PC-3 (cell line): ENCODE results near the gene MZT2B. TPM values are rescaled to one million over a fixed set of nuclear protein-coding genes. Genes with fewer than 3 reads are reported as not detected.
"Not testable (repeated sequence)": the region's sequence is repeated elsewhere in the genome, so short reads cannot be mapped to it uniquely, and the experiment has no call there.

Source experiments
- ATAC-seq: fragments of 200-7000 bp; cut with Tn5 transposase; 2 replicates; pipeline ENCODE4 v1.9.1; 2020; ENCODE audit warnings: mild to moderate bottlenecking, moderate library complexity
- BruUV-seq: library from RNA; stranded (reverse); fragments of 400-500 nt; replicated peaks from 2 replicates; lab custom pipeline; 2021; lab: Mats Ljungman, UMichigan
- CTCF ChIA-PET: fragments of 300-600 bp; sonication (Branson Sonifier 250); formaldehyde crosslinking; loops from one replicate; lab custom pipeline; 2022; ENCODE audit warnings: antibody characterized with exemption; lab: Charles Lee
- POLR2A ChIA-PET: fragments of 300-600 bp; sonication (Branson Sonifier 250); formaldehyde crosslinking; loops from one replicate; lab custom pipeline; 2022; ENCODE audit warnings: antibody characterized with exemption; ENCODE audit not compliant: unreplicated experiment; lab: Charles Lee
- DNase-seq: peaks from one replicate; pipeline ENCODE4 v3.0.0-alpha.2; 2015
- H2AFZ ChIP-seq: fragments of 300-600 bp; sonication (generic); 2 replicates; pipeline ENCODE4 v1.6.0; 2016; ENCODE audit warnings: antibody characterized with exemption, low read length
- H3F3A ChIP-seq: fragments of 300-600 bp; sonication (generic); one replicate; pipeline ENCODE4 v1.6.0; 2017; ENCODE audit warnings: antibody characterized with exemption, low read length, control low read depth, mild to moderate bottlenecking; ENCODE audit not compliant: unreplicated experiment
- H3K27ac ChIP-seq: fragments of 300-600 bp; sonication (generic); 2 replicates; pipeline ENCODE4 v1.5.1; 2016; ENCODE audit warnings: mild to moderate bottlenecking, low read length
- H3K27me3 ChIP-seq: fragments of 300-600 bp; sonication (generic); 2 replicates; pipeline ENCODE4 v1.6.1; 2016; ENCODE audit warnings: low read length, mixed read lengths
- H3K36me3 ChIP-seq: fragments of 300-600 bp; sonication (generic); 2 replicates; pipeline ENCODE4 v1.6.1; 2016; ENCODE audit warnings: low read depth, mixed run types, low read length, mixed read lengths
- H3K4me1 ChIP-seq: fragments of 300-600 bp; sonication (generic); 2 replicates; pipeline ENCODE4 v1.5.1; 2016; ENCODE audit warnings: low read length; ENCODE audit not compliant: insufficient read depth
- H3K4me2 ChIP-seq: fragments of 300-600 bp; sonication (generic); 2 replicates; pipeline ENCODE4 v1.6.0; 2016; ENCODE audit warnings: low read length
- H3K4me3 ChIP-seq: fragments of 300-600 bp; sonication (generic); 2 replicates; pipeline ENCODE4 v1.5.1; 2016; ENCODE audit warnings: mild to moderate bottlenecking, low read length, mixed read lengths
- H3K79me2 ChIP-seq: fragments of 300-600 bp; sonication (generic); 2 replicates; pipeline ENCODE4 v1.6.1; 2017; ENCODE audit warnings: low read length, mixed read lengths
- H3K9ac ChIP-seq: fragments of 300-600 bp; sonication (generic); 2 replicates; pipeline ENCODE4 v1.6.0; 2016; ENCODE audit warnings: mild to moderate bottlenecking, low read length
- H3K9me2 ChIP-seq: fragments of 300-600 bp; sonication (generic); replicated peaks from 2 replicates; pipeline ENCODE4 v1.6.1; 2016; ENCODE audit warnings: mixed run types, low read length, mixed read lengths
- H3K9me3 ChIP-seq: fragments of 300-600 bp; sonication (generic); 2 replicates; pipeline ENCODE4 v1.6.1; 2016; ENCODE audit warnings: low read length, mixed read lengths
- H4K20me1 ChIP-seq: fragments of 300-600 bp; sonication (generic); 2 replicates; pipeline ENCODE4 v1.6.1; 2016; ENCODE audit warnings: low read length, mixed read lengths
- CTCF ChIP-seq: fragments of 300-600 bp; sonication (generic); conservative IDR thresholded peaks from 2 replicates; pipeline ENCODE4 v1.5.1; 2017; ENCODE audit warnings: antibody characterized with exemption, low read depth, mild to moderate bottlenecking, low read length
- EZH2 ChIP-seq: fragments of 300-600 bp; sonication (generic); IDR thresholded peaks from one replicate; pipeline ENCODE4 v1.6.1; 2017; ENCODE audit warnings: antibody characterized with exemption, mild to moderate bottlenecking, low read length; ENCODE audit not compliant: unreplicated experiment
- EZH2phosphoT487 ChIP-seq: fragments of 300-600 bp; sonication (generic); IDR thresholded peaks from 2 replicates; pipeline ENCODE4 v1.6.1; 2018; ENCODE audit warnings: mild to moderate bottlenecking, antibody characterized with exemption, low read length, borderline replicate concordance
- intact Hi-C: fragments of 100-400 bp; cut with micrococcal nuclease; formaldehyde crosslinking; loops from 2 replicates; pipeline ENCODE4 v1.9.0; 2023
- total RNA-seq: library from RNA; depleted of rRNA; stranded (reverse); fragments of >200 nt; gene quantifications from 2 replicates; pipeline ENCODE4 v1.2.3, GENCODE V29; 2014

The MZT2B gene
- total RNA-seq, 1 experiment from 2014 or later, result 502 TPM

DNA sequence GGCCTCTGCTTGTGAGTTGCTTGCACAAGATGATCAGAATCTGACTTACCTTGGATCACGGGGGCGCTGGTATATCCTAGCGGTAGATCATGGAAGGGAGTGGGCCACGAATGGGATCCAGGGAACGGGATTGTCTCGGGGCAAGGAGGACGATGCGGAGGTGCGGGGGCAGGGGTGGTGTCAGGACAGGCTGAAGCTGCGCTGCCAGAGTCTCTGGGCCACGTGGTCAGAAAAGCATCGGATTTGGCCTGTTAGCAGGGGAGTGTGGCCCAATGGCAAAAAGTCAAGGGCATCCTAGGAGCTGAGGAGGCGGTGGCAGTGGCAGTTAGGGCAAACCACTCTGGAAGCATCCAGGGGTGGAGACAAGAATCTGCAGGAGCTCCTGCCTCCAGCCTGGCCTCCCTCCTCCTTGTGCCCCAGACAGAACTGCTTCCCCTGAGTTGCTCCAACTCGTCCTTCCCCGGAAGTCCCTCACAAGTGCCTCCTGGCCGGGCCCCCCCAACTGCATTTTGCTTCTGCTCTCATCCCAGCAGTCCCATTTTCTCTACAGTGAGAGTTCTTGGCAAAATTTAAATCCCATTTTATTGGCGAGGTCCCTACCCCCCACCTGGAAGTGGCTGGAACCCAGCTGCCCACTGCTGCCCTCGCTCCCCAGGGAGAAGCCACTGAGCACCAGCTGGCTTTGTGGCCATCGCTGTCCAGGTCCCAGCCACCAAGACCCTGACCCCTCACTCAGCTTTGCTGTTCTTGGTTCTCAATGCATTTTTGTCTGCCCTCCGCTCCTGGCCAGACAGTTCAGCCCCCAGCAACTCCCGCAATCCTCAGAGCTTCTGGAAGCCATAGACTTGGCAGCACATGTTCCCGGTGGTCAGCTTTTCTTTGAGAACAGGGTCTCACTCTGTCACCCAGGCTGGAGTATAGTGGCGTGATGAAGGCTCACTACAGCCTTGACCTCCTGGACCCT lies 31.6 kb upstream of the MZT2B start:
- Histone ChIP-seq H3K4me2 (no peak overlapping the region), H3K4me1 (no peaks in the 10 kb centered on the region), H3K79me2 (no peaks in the 10 kb centered on the region), H2AFZ (no peak overlapping the region), H3K4me3 (no peak overlapping the region), H3K9ac (no peak overlapping the region), H3K27me3 (no peaks in the 10 kb centered on the region), H3F3A (no peaks in the 10 kb centered on the region), H3K27ac (no peak overlapping the region), H3K36me3 (no peaks in the 10 kb centered on the region), H3K9me2 (no peaks in the 10 kb centered on the region), H3K9me3 (no peaks in the 10 kb centered on the region), H4K20me1 (no peaks in the 10 kb centered on the region)
- ChIA-PET CTCF (interaction anchor here (0.6 kb wide), 1 partner anchor 216 kb away, joined by 6 read pairs; no protein-coding TSS in a partner anchor), POLR2A (no interaction called here)
- intact Hi-C loops, result no loop called here
- ATAC-seq, result no peak
- BruUV-seq, result no TSS peak
- DNase-seq, result no peak
- no peak for TF ChIP-seq EZH2
- TF ChIP-seq CTCF, result no peak
- no peak for TF ChIP-seq EZH2phosphoT487

GRCh38 chr2:130151145-130151512 lies 30.9 kb upstream of the MZT2B start:
- intact Hi-C loops, H3K4me2 ChIP-seq, H3F3A ChIP-seq, H3K4me3 ChIP-seq, H3K27me3 ChIP-seq, H3K27ac ChIP-seq, H4K20me1 ChIP-seq, POLR2A ChIA-PET, H2AFZ ChIP-seq, H3K36me3 ChIP-seq, BruUV-seq, H3K9me3 ChIP-seq, H3K79me2 ChIP-seq, H3K4me1 ChIP-seq, H3K9ac ChIP-seq, H3K9me2 ChIP-seq, ATAC-seq, DNase-seq: not testable (repeated sequence)
- CTCF ChIA-PET, result interaction anchor here (0.6 kb wide), 1 partner anchor 215 kb away, joined by 6 read pairs; no protein-coding TSS in a partner anchor

GRCh38 chr2:130152136-130152815 lies 29.8 kb upstream of the MZT2B start:
- CTCF ChIA-PET, result not testable (repeated sequence)

More at GRCh38 chr2:130152136-130152815, 29.8 kb upstream of the MZT2B start:
- H4K20me1 ChIP-seq, POLR2A ChIA-PET, H3K79me2 ChIP-seq, H3K27ac ChIP-seq, intact Hi-C loops, DNase-seq, H3K36me3 ChIP-seq, H3K9me3 ChIP-seq, BruUV-seq, H3K4me2 ChIP-seq, H3K27me3 ChIP-seq, H2AFZ ChIP-seq, H3K4me1 ChIP-seq, H3F3A ChIP-seq, ATAC-seq, H3K9me2 ChIP-seq, H3K9ac ChIP-seq, H3K4me3 ChIP-seq: not testable (repeated sequence)
